H9 (cell line): ENCODE measurements around the gene NEK7. TPM values are rescaled to one million over a fixed set of nuclear protein-coding genes. Genes with fewer than 3 reads are reported as not detected.

Experiments used
- DNase-seq: peaks from one replicate; pipeline ENCODE4 v3.0.0-alpha.2; 2017
- H2AFZ ChIP-seq: one replicate; pipeline ENCODE4 v1.6.1; 2013; ENCODE audit warnings: mild to moderate bottlenecking, low read length, control low read depth, moderate library complexity
- H2AK5ac ChIP-seq: 2 replicates; pipeline ENCODE4 v1.6.1; 2013; ENCODE audit warnings: low read length, control low read depth, mixed read lengths; ENCODE audit not compliant: insufficient read length
- H2BK120ac ChIP-seq: one replicate; pipeline ENCODE4 v1.6.1; 2013; ENCODE audit warnings: low read depth, mild to moderate bottlenecking, low read length, control low read depth, inconsistent platforms; ENCODE audit not compliant: poor library complexity, severe bottlenecking
- H2BK12ac ChIP-seq: 2 replicates; pipeline ENCODE4 v1.6.1; 2013; ENCODE audit warnings: low read length, control low read depth, mixed read lengths, low read depth; ENCODE audit not compliant: insufficient read length
- H2BK15ac ChIP-seq: 2 replicates; pipeline ENCODE4 v1.6.1; 2013; ENCODE audit warnings: low read depth, low read length, control low read depth
- H2BK20ac ChIP-seq: one replicate; pipeline ENCODE4 v1.6.1; 2013; ENCODE audit warnings: low read depth, mild to moderate bottlenecking, low read length, control low read depth, inconsistent platforms; ENCODE audit not compliant: poor library complexity, severe bottlenecking
- H2BK5ac ChIP-seq: 2 replicates; pipeline ENCODE4 v1.6.1; 2013; ENCODE audit warnings: low read length, control low read depth, mixed read lengths; ENCODE audit not compliant: insufficient read length
- H3K14ac ChIP-seq: 2 replicates; pipeline ENCODE4 v1.6.1; 2013; ENCODE audit warnings: low read length, control low read depth; ENCODE audit not compliant: insufficient read depth
- H3K18ac ChIP-seq: 2 replicates; pipeline ENCODE4 v1.6.1; 2013; ENCODE audit warnings: low read depth, mild to moderate bottlenecking, mixed read lengths, low read length, control low read depth; ENCODE audit not compliant: insufficient read length
- H3K23ac ChIP-seq: 2 replicates; pipeline ENCODE4 v1.6.1; 2013; ENCODE audit warnings: low read length, control low read depth, mixed read lengths, low read depth; ENCODE audit not compliant: insufficient read length
- H3K23me2 ChIP-seq: 2 replicates; pipeline ENCODE4 v1.6.1; 2013; ENCODE audit warnings: low read depth, mild to moderate bottlenecking, mixed read lengths, low read length, control low read depth; ENCODE audit not compliant: insufficient read length, poor library complexity, severe bottlenecking
- H3K27ac ChIP-seq: 2 replicates; pipeline ENCODE4 v1.5.1; 2013; ENCODE audit warnings: low read length, control low read depth, mixed read lengths, low read depth; ENCODE audit not compliant: insufficient read length
- H3K27me3 ChIP-seq: 2 replicates; pipeline ENCODE4 v1.6.1; 2013; ENCODE audit warnings: low read length, control low read depth, inconsistent platforms; ENCODE audit not compliant: insufficient read depth
- H3K4ac ChIP-seq: 2 replicates; pipeline ENCODE4 v1.6.1; 2013; ENCODE audit warnings: low read depth, mild to moderate bottlenecking, control low read depth, inconsistent platforms, low read length, moderate library complexity
- H3K4me1 ChIP-seq: 2 replicates; pipeline ENCODE4 v1.6.1; 2013; ENCODE audit warnings: low read length, control low read depth, inconsistent platforms; ENCODE audit not compliant: insufficient read depth
- H3K4me2 ChIP-seq: 2 replicates; pipeline ENCODE4 v1.6.1; 2013; ENCODE audit warnings: low read length, control low read depth, mixed read lengths; ENCODE audit not compliant: insufficient read length, insufficient read depth
- H3K56ac ChIP-seq: 2 replicates; pipeline ENCODE4 v1.6.1; 2013; ENCODE audit warnings: low read depth, mild to moderate bottlenecking, mixed read lengths, low read length, control low read depth; ENCODE audit not compliant: insufficient read length
- H3K79me1 ChIP-seq: 2 replicates; pipeline ENCODE4 v1.6.1; 2013; ENCODE audit warnings: low read depth, mild to moderate bottlenecking, moderate library complexity, low read length, control low read depth, inconsistent platforms; ENCODE audit not compliant: insufficient read depth, poor library complexity, severe bottlenecking
- H3K79me2 ChIP-seq: 2 replicates; pipeline ENCODE4 v1.6.1; 2013; ENCODE audit warnings: low read length, control low read depth, inconsistent platforms; ENCODE audit not compliant: insufficient read depth
- H3K9ac ChIP-seq: 2 replicates; pipeline ENCODE4 v1.6.1; 2013; ENCODE audit warnings: low read length, control low read depth, mixed read lengths; ENCODE audit not compliant: insufficient read length; ENCODE audit errors: extremely low read depth
- H3K9me3 ChIP-seq: one replicate; pipeline ENCODE4 v1.6.1; 2013; ENCODE audit warnings: low read depth, low read length, inconsistent platforms; ENCODE audit not compliant: control insufficient read depth
- H3T11ph ChIP-seq: one replicate; pipeline ENCODE4 v1.6.1; 2013; ENCODE audit warnings: mild to moderate bottlenecking, low read length, control low read depth, inconsistent platforms
- H4K20me1 ChIP-seq: one replicate; pipeline ENCODE4 v1.6.1; 2013; ENCODE audit not compliant: control insufficient read depth, insufficient read length, insufficient read depth
- H4K5ac ChIP-seq: 2 replicates; pipeline ENCODE4 v1.6.1; 2013; ENCODE audit warnings: low read depth, mild to moderate bottlenecking, mixed read lengths, low read length, control low read depth; ENCODE audit not compliant: insufficient read length
- H4K8ac ChIP-seq: replicated peaks from 2 replicates; pipeline ENCODE4 v1.6.1; 2013; ENCODE audit warnings: low read length, control low read depth, mixed read lengths, low read depth; ENCODE audit not compliant: insufficient read length
- H4K91ac ChIP-seq: 2 replicates; pipeline ENCODE4 v1.6.1; 2013; ENCODE audit warnings: low read depth, mild to moderate bottlenecking, moderate library complexity, mixed read lengths, low read length, control low read depth; ENCODE audit not compliant: insufficient read length
- H3K27ac Mint-ChIP-seq, 3 experiments: 2 replicates in 2 of 3; 3 replicates in 1 of 3; pipeline ENCODE4 v1.8.0; 2020 to 2021; ENCODE audit warnings: mixed read lengths in 3 of 3, mild to moderate bottlenecking in 1 of 3, moderate library complexity in 1 of 3
- H3K27me3 Mint-ChIP-seq: 2 replicates; pipeline ENCODE4 v1.8.0; 2021; ENCODE audit warnings: low read depth, mild to moderate bottlenecking, moderate library complexity, mixed read lengths
- H3K36me3 Mint-ChIP-seq, 3 experiments: 2 replicates in 2 of 3; 3 replicates in 1 of 3; pipeline ENCODE4 v1.8.0; 2020 to 2021; ENCODE audit warnings: low read depth in 3 of 3, mixed read lengths in 3 of 3; ENCODE audit not compliant: insufficient read depth in 1 of 3
- H3K4me1 Mint-ChIP-seq, 2 experiments: 2 replicates each; pipeline ENCODE4 v1.8.0; 2020; ENCODE audit warnings: mixed read lengths in 2 of 2
- H3K4me3 Mint-ChIP-seq, 2 experiments: 2 replicates in 1 of 2; 3 replicates in 1 of 2; pipeline ENCODE4 v1.8.0; 2020 to 2021; ENCODE audit warnings: mild to moderate bottlenecking in 2 of 2, mixed read lengths in 2 of 2, moderate library complexity in 1 of 2
- H3K9me3 Mint-ChIP-seq, 2 experiments: 2 replicates in 1 of 2; 3 replicates in 1 of 2; pipeline ENCODE4 v1.8.0; 2020; ENCODE audit warnings: mild to moderate bottlenecking in 2 of 2, mixed read lengths in 2 of 2, moderate library complexity in 1 of 2
- CTCF ChIP-seq: fragments of 200-600 bp; sonication (generic); conservative IDR thresholded peaks from 3 replicates; pipeline ENCODE4 v1.8.0; 2021; ENCODE audit warnings: antibody characterized with exemption, mild to moderate bottlenecking
- WGBS: extraction: QIAGEN DNeasy Blood & Tissue Kit; methylation state at CpG from one replicate; pipeline ENCODE4 v1.1.7; 2013; ENCODE audit warnings: missing lambda C conversion rate, low lambda C conversion rate, mixed read lengths; ENCODE audit not compliant: insufficient read length; ENCODE audit errors: extremely low coverage; 5-methylcytosine and 5-hydroxymethylcytosine counted together
- total RNA-seq: library from RNA; stranded (reverse); gene quantifications from 2 replicates; pipeline ENCODE4 v1.2.1, GENCODE V29; 2021

The NEK7 gene
- total RNA-seq, 1 experiment from 2014 or later, result 9.6 TPM

GRCh38 chr1:198157847-198158725, 1.3 kb downstream of the NEK7 start:
- Mint-ChIP-seq H3K27me3 (no peaks in the 10 kb centered on the region), H3K36me3 (no peaks in the 10 kb centered on the region), H3K4me3 (peak overlapping the region; percentile 88), H3K9me3 (no peaks in the 10 kb centered on the region; a peak in 1 of 5 replicates), H3K4me1 (peaks cover 28 to 41% of the 10 kb centered on the region in 2 experiments), H3K27ac (peak overlapping the region; percentile 94 to 99 (median 96))
- peaks cover 7% of the 10 kb centered on the region; the same call in 1 of the 2 replicates for H3K4me1 ChIP-seq
- H3K9me3 ChIP-seq, result no peaks in the 10 kb centered on the region
- peaks cover 11% of the 10 kb centered on the region for H3K23me2 ChIP-seq
- no peak overlapping the region for H2BK12ac ChIP-seq
- no peaks in the 10 kb centered on the region for H4K20me1 ChIP-seq
- H3K14ac ChIP-seq, result no peak overlapping the region
- H3K18ac ChIP-seq, result peak overlapping the region; percentile 18
- H4K8ac ChIP-seq, result no peak overlapping the region
- no peak overlapping the region for H3K23ac ChIP-seq
- H2BK5ac ChIP-seq, result no peak overlapping the region
- no peak overlapping the region for H3K56ac ChIP-seq
- H2BK120ac ChIP-seq, result no peak overlapping the region
- no peak overlapping the region for H2BK15ac ChIP-seq
- peaks cover 2% of the 10 kb centered on the region; the same call in 1 of the 2 replicates for H3K79me2 ChIP-seq
- no peak overlapping the region for H3T11ph ChIP-seq
- H3K27me3 ChIP-seq, result no peaks in the 10 kb centered on the region
- no peak for TF ChIP-seq CTCF
- WGBS, result no CpG with 5 or more reads among the region's 17 CpGs
- H3K9ac ChIP-seq, result peak overlapping the region; percentile 71
- no peak overlapping the region for H4K5ac ChIP-seq
- no peak overlapping the region for H2AFZ ChIP-seq
- H3K79me1 ChIP-seq, result no peaks in the 10 kb centered on the region
- H3K4ac ChIP-seq, result no peak overlapping the region
- no peak overlapping the region for H2AK5ac ChIP-seq
- peak overlapping the region; percentile 46 for H3K27ac ChIP-seq
- H4K91ac ChIP-seq, result no peak overlapping the region
- peak; percentile 39 for DNase-seq
- peak overlapping the region; percentile 84 for H3K4me2 ChIP-seq
- no peak overlapping the region for H2BK20ac ChIP-seq
